Tibial nerve (tissue), 3 donors: Measurements from ENCODE around the gene ATP5F1A.

Experiments used
- CTCF ChIP-seq, 5 experiments: fragments of 200-600 bp in 3 of 5; fragments of 450-650 bp in 2 of 5; sonication (generic) in 3 of 5; IDR thresholded peaks; one replicate each; pipeline ENCODE4 v1.5.1; 2016 to 2019; ENCODE audit warnings: antibody characterized with exemption in 5 of 5, mild to moderate bottlenecking in 3 of 5, moderate library complexity in 2 of 5
- POLR2A ChIP-seq, 2 donors: fragments of 450-650 bp; IDR thresholded peaks; one replicate each; pipeline ENCODE4 v1.6.1; 2017; ENCODE audit warnings: antibody characterized with exemption in 2 of 2, mild to moderate bottlenecking in 2 of 2, moderate library complexity in 2 of 2

- TF ChIP-seq CTCF (IDR thresholded peaks at IDR 0.05) (no peak), POLR2A (IDR thresholded peaks at IDR 0.05) (no peak)
Observed at GRCh38 chr18:46096651-46097300, 1.3 kb downstream of the ATP5F1A start.
